Glomerular visceral epithelial cell (primary cell): Measurements from ENCODE around the gene TMEM126A.

ENCODE experiments used
- DNase-seq: peaks from one replicate; pipeline ENCODE4 v3.0.0-alpha.2; 2016; ENCODE audit errors: extremely low spot score

Gene TMEM126A

GRCh38 chr11:85695546-85695945 is 47.8 kb downstream of the TMEM126A start:
- no peak for DNase-seq

GRCh38 chr11:85697747-85698146 is 50.0 kb downstream of the TMEM126A start:
- no peak for DNase-seq

GRCh38 chr11:85698195-85698594 is 50.4 kb downstream of the TMEM126A start:
- no peak for DNase-seq

GRCh38 chr11:85699957-85700741 is 52.4 kb downstream of the TMEM126A start:
- no peak for DNase-seq

GRCh38 chr11:85704967-85705366 is 57.2 kb downstream of the TMEM126A start:
- DNase-seq, result no peak

- DNase-seq, result no peak
Observed at GRCh38 chr11:85705800-85706199, 58.0 kb downstream of the TMEM126A start.
